IMR-90 (cell line): ENCODE measurements around the gene ITGAE.

Experiments used
- BHLHE40 ChIP-seq: fragments of 150-350 bp; IDR thresholded peaks from 2 replicates; pipeline ENCODE4 v1.6.1; 2016; ENCODE audit warnings: mild to moderate bottlenecking, low read depth, low read length
- CTCF ChIP-seq: conservative IDR thresholded peaks from 2 replicates; pipeline ENCODE4 v1.5.1; 2012; ENCODE audit warnings: mild to moderate bottlenecking, low read depth, low read length, improper control_type of control experiment
- ELK1 ChIP-seq: fragments of 150-350 bp; IDR thresholded peaks from 2 replicates; pipeline ENCODE4 v1.6.1; 2016; ENCODE audit warnings: low read depth, mild to moderate bottlenecking, low read length, moderate library complexity, borderline replicate concordance
- FOS ChIP-seq: fragments of 150-350 bp; IDR thresholded peaks from 2 replicates; pipeline ENCODE4 v1.6.1; 2016; ENCODE audit warnings: low read depth, low read length
- MAFK ChIP-seq: IDR thresholded peaks from 2 replicates; pipeline ENCODE4 v1.6.1; 2012; ENCODE audit warnings: low read depth, low read length, improper control_type of control experiment
- RAD21 ChIP-seq: IDR thresholded peaks from 2 replicates; pipeline ENCODE4 v1.6.1; 2012; ENCODE audit warnings: low read length, improper control_type of control experiment

GRCh38 chr17:3747805-3748204, 53.2 kb downstream of the ITGAE start:
- TF ChIP-seq BHLHE40 (no peak), CTCF (no peak), FOS (no peak), ELK1 (no peak), MAFK (no peak), RAD21 (no peak)
